Caki2 (cell line): ENCODE results near the gene PARD6A. TPM values are rescaled to one million over a fixed set of nuclear protein-coding genes. Genes with fewer than 3 reads are reported as not detected.

Source experiments
- DNase-seq: peaks from one replicate; pipeline ENCODE4 v3.0.0-alpha.2; 2015; ENCODE audit warnings: low read depth
- in situ Hi-C: cut with HindIII; loops from 2 replicates; pipeline ENCODE4 v1.10.0; 2016; ENCODE audit warnings: low sequenced_read_pairs, low pct_unique_long_range_greater_than_20kb, mixed read lengths
- total RNA-seq: library from RNA; depleted of rRNA; stranded (reverse); fragments of >200 nt; shearing (Covaris generic); gene quantifications from 2 replicates; pipeline ENCODE4 v1.2.3, GENCODE V29; 2014; ENCODE audit warnings: low replicate concordance; rRNA removed

Gene PARD6A
- total RNA-seq, 1 experiment from 2014 or later = 5.3 TPM

DNA sequence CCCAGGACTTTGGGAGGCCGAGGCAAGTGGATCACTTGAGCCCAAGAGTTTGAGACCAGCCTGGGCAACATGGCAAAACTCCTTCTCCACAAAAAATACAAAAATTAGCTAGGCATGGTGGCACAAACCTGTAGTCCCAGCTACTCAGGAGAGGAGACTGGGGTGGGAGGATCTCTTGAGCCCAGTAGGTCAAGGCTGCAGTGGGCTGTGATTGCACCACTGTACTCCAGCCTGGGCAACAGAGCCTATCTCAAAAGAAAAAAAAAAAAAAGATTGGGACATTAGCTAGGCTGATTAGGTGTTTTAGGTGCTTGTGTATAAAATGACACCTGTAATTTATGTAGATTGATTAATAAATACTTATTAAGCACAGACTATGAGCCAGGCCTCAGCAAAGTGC, 48.3 kb downstream of the PARD6A start:
- no peak for DNase-seq
- in situ Hi-C loops = no loop called here

DNA sequence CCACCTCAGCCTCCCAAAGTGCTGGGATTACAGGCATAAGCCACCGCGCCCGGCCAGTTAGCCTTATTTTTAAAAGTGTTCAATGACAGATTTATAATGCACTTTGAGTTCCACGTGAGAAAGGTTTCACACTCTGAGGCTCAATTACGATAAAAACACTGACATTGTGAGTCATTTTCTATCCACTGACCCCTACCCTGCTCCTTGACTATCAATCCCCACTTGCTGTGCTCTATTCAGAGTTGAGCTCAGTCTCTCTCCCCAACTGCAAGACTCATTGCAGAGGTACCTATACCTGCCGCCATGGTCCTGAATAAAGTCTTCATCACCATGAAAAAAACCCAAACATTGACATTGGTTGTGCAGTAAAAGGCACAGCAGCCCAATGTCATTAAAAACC, 49.8 kb downstream of the PARD6A start:
- no peak for DNase-seq
- in situ Hi-C loops = no loop called here

Other genes with a start within 250 kb of the PARD6A start
- 6.3 and 13.5 TPM in 2 replicates for gene ZDHHC1, start 244.5 kb upstream of the PARD6A start, total RNA-seq
- not detected in 2 replicates for gene HSD11B2, start 229.8 kb upstream of the PARD6A start, total RNA-seq
- gene ATP6V0D1, start 179.8 kb upstream of the PARD6A start, total RNA-seq = 39.7 and 71.5 TPM in 2 replicates
- not detected in 2 replicates for gene AGRP, start 177.4 kb upstream of the PARD6A start, total RNA-seq
- 3.4 and 11.0 TPM in 2 replicates for gene RIPOR1, start 132.1 kb upstream of the PARD6A start, total RNA-seq
- 32.1 and 34.5 TPM in 2 replicates for gene CTCF, start 98.4 kb upstream of the PARD6A start, total RNA-seq
- gene CARMIL2, start 15.8 kb upstream of the PARD6A start, total RNA-seq = 1.1 TPM in 1 of 2 replicates, not detected in the other
- 20.7 and 33.9 TPM in 2 replicates for gene ACD, start 700 bp upstream of the PARD6A start, total RNA-seq
- gene ENKD1, start 5.8 kb downstream of the PARD6A start, total RNA-seq = 0.47 TPM in 1 of 2 replicates, not detected in the other
- gene C16orf86, start 5.9 kb downstream of the PARD6A start, total RNA-seq = not detected in 2 replicates
- gene GFOD2, start 58.4 kb downstream of the PARD6A start, total RNA-seq = 13.5 and 15.7 TPM in 2 replicates
- 2.9 and 3.7 TPM in 2 replicates for gene RANBP10, start 145.6 kb downstream of the PARD6A start, total RNA-seq
- 0.20 and 0.38 TPM in 2 replicates for gene TSNAXIP1, start 145.9 kb downstream of the PARD6A start, total RNA-seq
- gene THAP11, start 181.4 kb downstream of the PARD6A start, total RNA-seq = 42.3 and 56.6 TPM in 2 replicates
- gene NUTF2, start 186.0 kb downstream of the PARD6A start, total RNA-seq = 240 and 242 TPM in 2 replicates
- 14.4 and 24.4 TPM in 2 replicates for gene CENPT, start 186.7 kb downstream of the PARD6A start, total RNA-seq
- 43.7 and 46.6 TPM in 2 replicates for gene EDC4, start 212.1 kb downstream of the PARD6A start, total RNA-seq
- 0.84 and 23.3 TPM in 2 replicates for gene NRN1L, start 223.9 kb downstream of the PARD6A start, total RNA-seq
- gene PSKH1, start 232.3 kb downstream of the PARD6A start, total RNA-seq = 18.0 and 25.9 TPM in 2 replicates